Hepatocyte (in vitro differentiated cells): ENCODE data around the gene EMCN.

Experiments used
- CTCF ChIP-seq: fragments of 200-600 bp; sonication (generic); IDR thresholded peaks from 2 replicates; pipeline ENCODE4 v1.5.1; 2016; ENCODE audit warnings: antibody characterized with exemption, mild to moderate bottlenecking; ENCODE audit not compliant: poor library complexity
- EZH2 ChIP-seq: fragments of 200-600 bp; sonication (generic); IDR thresholded peaks from 2 replicates; pipeline ENCODE4 v1.6.1; 2016; ENCODE audit warnings: antibody characterized with exemption, mild to moderate bottlenecking, borderline replicate concordance
- EZH2phosphoT487 ChIP-seq: fragments of 200-600 bp; sonication (generic); IDR thresholded peaks from one replicate; pipeline ENCODE4 v1.6.1; 2018; ENCODE audit warnings: antibody characterized with exemption, mild to moderate bottlenecking, low read depth, moderate library complexity; ENCODE audit not compliant: unreplicated experiment, severe bottlenecking

- TF ChIP-seq CTCF (no peak), EZH2phosphoT487 (no peak), EZH2 (no peak)
Measured at GRCh38 chr4:100391863-100392262, 126.0 kb downstream of the EMCN start.
